ENCODE data around the gene SDCBP2.

SDCBP2 gene

DNA sequence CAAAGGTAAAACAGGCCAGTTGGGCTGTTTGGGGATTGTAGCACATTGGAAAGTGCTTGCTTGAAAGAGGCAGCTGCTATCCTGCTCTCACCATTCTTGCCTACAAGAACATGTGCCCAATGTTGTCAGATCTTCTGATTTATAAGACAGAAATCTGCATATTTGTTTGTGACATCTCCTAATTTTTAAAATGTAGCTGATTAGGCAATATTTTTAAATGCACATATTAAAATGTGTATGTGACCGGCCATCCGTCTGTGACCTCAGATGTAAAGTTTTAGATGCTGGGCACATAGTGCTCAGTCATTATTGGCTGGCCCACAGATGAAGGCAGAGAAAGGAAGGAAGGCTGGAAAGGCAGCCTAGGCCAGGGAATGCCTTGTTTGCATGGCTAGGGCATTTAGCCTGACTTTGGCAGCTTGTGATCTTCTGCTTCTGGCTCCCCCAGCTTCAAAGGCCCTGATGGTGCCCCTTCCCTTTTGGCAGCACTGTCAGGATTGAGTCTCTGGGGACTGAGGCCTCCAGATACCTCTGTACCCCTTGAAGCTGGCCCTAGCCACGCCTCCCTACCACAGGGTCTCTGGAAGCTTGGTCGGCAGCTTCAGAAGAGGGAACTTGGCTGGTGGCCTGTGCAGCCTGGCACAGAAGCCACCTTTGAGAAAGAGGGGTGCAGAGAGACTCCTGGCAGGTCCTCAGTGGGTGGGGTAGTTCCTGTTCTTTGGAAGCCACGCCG lies 56.4 kb downstream of the SDCBP2 start:
- DNase-seq (ENCODE audit: low spot score), result no peak

GRCh38 chr20:1269850-1270249 lies 59.1 kb downstream of the SDCBP2 start:
- no peak for DNase-seq (ENCODE audit: low spot score)

- DNase-seq (ENCODE audit: low spot score), result no peak
Measured at GRCh38 chr20:1269235-1269634, 59.7 kb downstream of the SDCBP2 start.

DNA sequence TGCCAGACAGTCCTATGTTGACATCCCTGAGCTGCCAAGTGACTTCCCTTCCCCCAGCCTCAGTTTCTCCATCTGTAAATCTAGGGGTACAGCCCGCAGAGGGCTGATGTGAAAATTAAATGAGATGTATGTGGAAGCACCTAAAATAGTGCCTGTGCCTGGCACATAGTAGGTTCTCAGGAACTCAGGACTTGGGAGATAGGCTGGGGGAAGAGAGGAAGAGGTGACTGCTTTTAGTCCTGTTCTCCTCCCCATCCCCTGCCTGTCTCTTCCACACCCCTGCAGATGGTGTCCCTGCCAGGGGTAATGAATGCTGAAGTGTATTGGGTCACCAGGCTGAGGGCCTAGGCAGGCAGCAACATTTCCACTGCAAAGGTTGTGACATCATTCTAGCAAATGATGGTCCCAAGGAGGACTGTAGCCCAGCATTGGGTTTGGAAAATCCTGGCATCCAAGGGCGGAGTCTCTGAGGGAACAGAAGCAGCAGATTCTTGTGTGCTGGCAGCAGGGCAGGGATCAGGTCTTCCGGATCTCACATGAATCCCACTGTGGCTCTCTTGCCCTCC lies 61.0 kb downstream of the SDCBP2 start:
- no peak for DNase-seq (ENCODE audit: low spot score)

DNA sequence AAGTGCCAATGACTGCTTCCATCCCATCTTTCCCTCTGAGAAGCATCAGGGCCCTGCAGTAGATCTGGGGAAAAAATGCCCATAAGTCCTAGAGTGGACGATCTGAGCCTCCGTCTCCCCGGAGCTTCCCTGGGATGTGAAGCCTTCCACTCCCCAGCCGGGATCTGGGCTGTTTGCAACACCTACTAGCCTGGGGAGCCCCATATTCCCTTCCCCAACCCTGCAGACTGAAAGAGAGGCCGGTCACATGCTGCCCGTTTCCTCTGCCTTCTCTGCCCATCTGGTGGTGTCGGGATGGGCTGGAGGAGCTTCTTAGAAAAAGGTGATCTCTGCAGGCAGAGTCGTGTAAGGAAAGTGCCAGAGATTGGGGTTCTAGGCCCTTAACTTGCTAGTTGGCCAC lies 61.8 kb downstream of the SDCBP2 start:
- no peak for DNase-seq (ENCODE audit: low spot score)

- peak; percentile 86 for DNase-seq (ENCODE audit: low spot score)
Measured at GRCh38 chr20:1266167-1266973, 62.6 kb downstream of the SDCBP2 start, which contains the start of gene SNPH. Gene SNPH (plus strand): TSS chr20:1266294. CDS start chr20:1296240, 29,946 bp downstream.

DNA sequence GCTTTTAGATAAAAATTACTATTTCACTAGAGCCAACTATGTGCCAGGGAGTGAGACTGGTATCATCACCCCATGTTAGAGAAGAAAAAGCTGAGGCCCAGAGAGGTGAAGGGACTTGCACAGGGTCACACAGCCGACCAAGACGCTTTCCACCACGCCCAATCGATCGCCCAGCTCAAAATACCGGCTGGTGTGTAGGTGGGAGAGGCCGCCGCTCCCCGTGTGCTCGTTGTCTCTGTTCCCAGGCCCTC lies 63.1 kb downstream of the SDCBP2 start:
- no peak for DNase-seq (ENCODE audit: low spot score)

- no peak for DNase-seq (ENCODE audit: low spot score)
Measured at GRCh38 chr20:1265226-1265915, 63.6 kb downstream of the SDCBP2 start.

DNA sequence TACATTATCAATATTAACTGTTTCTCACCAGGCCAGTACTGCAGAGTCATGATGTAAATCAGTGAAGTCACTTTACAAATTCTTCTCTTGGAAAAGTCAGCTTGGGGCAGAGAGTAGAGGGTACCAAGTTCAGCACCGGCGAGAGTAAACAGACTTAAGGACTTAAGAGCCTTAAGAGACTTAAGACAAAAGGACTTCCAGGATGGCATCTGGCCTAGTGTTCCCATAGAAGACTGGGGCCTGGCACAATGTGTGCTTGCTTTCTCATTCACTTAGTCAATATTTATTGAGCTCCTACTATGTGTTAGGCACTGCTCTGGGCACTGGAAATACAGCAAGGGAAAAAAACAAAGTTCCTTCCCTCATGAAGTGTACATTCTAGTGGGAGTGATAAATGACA lies 64.2 kb downstream of the SDCBP2 start:
- DNase-seq (ENCODE audit: low spot score), result no peak

DNA sequence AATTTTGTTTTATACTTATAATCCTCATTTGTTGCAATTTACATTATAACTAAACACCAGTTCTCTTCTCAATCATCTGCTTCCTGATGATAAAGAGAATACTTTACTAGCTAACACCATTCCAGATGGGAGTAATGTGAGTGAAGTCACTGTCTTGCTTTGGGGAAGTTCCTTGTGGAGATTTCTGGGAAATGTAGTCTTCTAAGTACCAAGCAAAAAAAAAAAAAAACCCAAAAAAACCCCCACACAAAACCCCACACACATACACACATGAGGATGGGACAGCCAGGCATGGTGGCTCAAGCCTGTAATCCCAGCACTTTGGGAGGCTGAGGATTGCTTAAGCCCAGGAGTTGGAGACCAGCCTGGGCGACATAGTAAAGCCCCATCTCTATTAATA lies 65.1 kb downstream of the SDCBP2 start:
- peak; percentile 54 for DNase-seq (ENCODE audit: low spot score)

All from RKO (cell line).